Endodermal cell (in vitro differentiated cells): ENCODE measurements around the gene BTBD9. TPM values are rescaled to one million over a fixed set of nuclear protein-coding genes. Genes with fewer than 3 reads are reported as not detected.

ENCODE experiments used
- DNase-seq: peaks from one replicate; pipeline ENCODE4 v3.0.0-alpha.2; 2017
- H3K27ac ChIP-seq: 2 replicates; pipeline ENCODE4 v1.5.1; 2013; ENCODE audit warnings: mild to moderate bottlenecking, low read depth, low read length, moderate library complexity
- H3K27me3 ChIP-seq: 2 replicates; pipeline ENCODE4 v1.6.1; 2013; ENCODE audit warnings: mild to moderate bottlenecking, low read length, moderate library complexity; ENCODE audit not compliant: insufficient read depth, control insufficient read depth, poor library complexity, severe bottlenecking
- H3K36me3 ChIP-seq: 2 replicates; pipeline ENCODE4 v1.7.0; 2013; ENCODE audit warnings: mild to moderate bottlenecking, low read length, moderate library complexity; ENCODE audit not compliant: control insufficient read depth, insufficient read depth
- H3K4me1 ChIP-seq: one replicate; pipeline ENCODE4 v1.7.0; 2013; ENCODE audit warnings: low read length; ENCODE audit not compliant: control insufficient read depth, insufficient read depth
- H3K4me3 ChIP-seq: 2 replicates; pipeline ENCODE4 v1.5.1; 2013; ENCODE audit warnings: mild to moderate bottlenecking, low read length, moderate library complexity
- H3K9ac ChIP-seq: 2 replicates; pipeline ENCODE4 v1.6.1; 2013; ENCODE audit warnings: mild to moderate bottlenecking, low read length, moderate library complexity; ENCODE audit not compliant: poor library complexity, severe bottlenecking; ENCODE audit errors: extremely low read depth
- H3K9me3 ChIP-seq: 2 replicates; pipeline ENCODE4 v1.6.1; 2013; ENCODE audit warnings: mild to moderate bottlenecking, low read length, moderate library complexity; ENCODE audit not compliant: control insufficient read depth
- H3K27ac Mint-ChIP-seq: 2 replicates; pipeline ENCODE4 v1.8.0; 2020; ENCODE audit warnings: mixed read lengths
- H3K27me3 Mint-ChIP-seq: 2 replicates; pipeline ENCODE4 v1.8.0; 2021; ENCODE audit warnings: mild to moderate bottlenecking, mixed read lengths; ENCODE audit not compliant: insufficient read depth
- H3K36me3 Mint-ChIP-seq: 2 replicates; pipeline ENCODE4 v1.8.0; 2020; ENCODE audit warnings: low read depth, mixed read lengths
- H3K4me1 Mint-ChIP-seq: 2 replicates; pipeline ENCODE4 v1.8.0; 2020; ENCODE audit warnings: mixed read lengths
- H3K4me3 Mint-ChIP-seq: 2 replicates; pipeline ENCODE4 v1.8.0; 2020; ENCODE audit warnings: mild to moderate bottlenecking, moderate library complexity, mixed read lengths
- H3K9me3 Mint-ChIP-seq: 2 replicates; pipeline ENCODE4 v1.8.0; 2020; ENCODE audit warnings: mild to moderate bottlenecking, mixed read lengths
- CTCF ChIP-seq: fragments of 200-600 bp; sonication (generic); conservative IDR thresholded peaks from 2 replicates; pipeline ENCODE4 v1.5.0; 2021; ENCODE audit warnings: antibody characterized with exemption, mild to moderate bottlenecking
- WGBS, 2 experiments: methylation state at CpG; one replicate each; pipeline versions ENCODE4 v1.1.5 to v1.1.7; 2013; ENCODE audit warnings: missing lambda C conversion rate in 2 of 2, mixed read lengths in 1 of 2; ENCODE audit not compliant: insufficient coverage in 1 of 2, insufficient read length in 1 of 2; 5-methylcytosine and 5-hydroxymethylcytosine counted together
- total RNA-seq, 2 donors: library from RNA; stranded (reverse); fragmentation: NEBNext Ultra II Directional in 1 of 2; extraction: Animal tissue kit (Norgen Biotek cat#: 25700) in 1 of 2; gene quantifications; 2 replicates in 1 of 2; 3 replicates in 1 of 2; pipeline ENCODE4 v1.2.1, GENCODE V29; 2021

The BTBD9 gene
- total RNA-seq, 2 donors from 2014 or later: 7.6 to 12.3 TPM

DNA sequence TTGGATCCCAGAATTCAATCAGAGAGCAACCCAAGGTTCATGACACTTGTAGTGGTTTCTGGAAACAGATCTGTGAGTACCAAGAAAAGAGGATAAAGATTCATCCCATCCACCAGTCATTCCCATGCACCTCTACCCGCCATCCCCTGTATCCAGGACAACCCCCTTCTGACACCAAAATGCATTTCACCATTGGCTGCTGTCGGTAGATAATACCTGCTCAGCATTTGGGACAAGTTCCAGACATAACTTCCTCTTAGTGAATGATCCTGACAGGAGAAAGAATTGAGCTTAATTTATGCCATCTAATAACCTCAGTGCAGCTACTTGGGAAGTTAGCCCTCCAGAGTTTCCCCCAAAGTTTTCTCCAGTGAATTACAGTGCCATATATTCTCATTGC, 491.1 kb downstream of the BTBD9 start:
- H3K4me3 ChIP-seq: no peak overlapping the region
- H3K27me3 Mint-ChIP-seq: no peaks in the 10 kb centered on the region
- no peaks in the 10 kb centered on the region for H3K27me3 ChIP-seq
- H3K27ac ChIP-seq: no peak overlapping the region
- peaks cover 17% of the 10 kb centered on the region for H3K36me3 Mint-ChIP-seq
- no peak for TF ChIP-seq CTCF
- no peaks in the 10 kb centered on the region for H3K9me3 Mint-ChIP-seq
- WGBS, 2 experiments: 91 to 94% methylated on average over 2 of the region's 2 CpGs
- peaks cover 4% of the 10 kb centered on the region for H3K36me3 ChIP-seq
- no peak for DNase-seq
- H3K27ac Mint-ChIP-seq: no peak overlapping the region
- peaks cover 21% of the 10 kb centered on the region for H3K4me1 Mint-ChIP-seq
- no peaks in the 10 kb centered on the region for H3K4me1 ChIP-seq
- H3K9ac ChIP-seq: no peak overlapping the region
- no peaks in the 10 kb centered on the region for H3K9me3 ChIP-seq
- H3K4me3 Mint-ChIP-seq: no peak overlapping the region

- Mint-ChIP-seq H3K4me3 (no peak overlapping the region), H3K9me3 (no peaks in the 10 kb centered on the region), H3K4me1 (peaks cover 21% of the 10 kb centered on the region), H3K36me3 (peaks cover 4% of the 10 kb centered on the region), H3K27me3 (no peaks in the 10 kb centered on the region), H3K27ac (no peak overlapping the region)
- Histone ChIP-seq H3K4me3 (no peak overlapping the region), H3K9ac (no peak overlapping the region), H3K9me3 (no peaks in the 10 kb centered on the region), H3K27ac (no peak overlapping the region), H3K4me1 (no peaks in the 10 kb centered on the region), H3K27me3 (no peaks in the 10 kb centered on the region), H3K36me3 (no peaks in the 10 kb centered on the region)
- 96 to 100% methylated on average over 1 of the region's 1 CpG for WGBS, 2 experiments
- DNase-seq: no peak
- TF ChIP-seq CTCF: no peak
Observed at GRCh38 chr6:38146734-38147027, 493.0 kb downstream of the BTBD9 start.

DNA sequence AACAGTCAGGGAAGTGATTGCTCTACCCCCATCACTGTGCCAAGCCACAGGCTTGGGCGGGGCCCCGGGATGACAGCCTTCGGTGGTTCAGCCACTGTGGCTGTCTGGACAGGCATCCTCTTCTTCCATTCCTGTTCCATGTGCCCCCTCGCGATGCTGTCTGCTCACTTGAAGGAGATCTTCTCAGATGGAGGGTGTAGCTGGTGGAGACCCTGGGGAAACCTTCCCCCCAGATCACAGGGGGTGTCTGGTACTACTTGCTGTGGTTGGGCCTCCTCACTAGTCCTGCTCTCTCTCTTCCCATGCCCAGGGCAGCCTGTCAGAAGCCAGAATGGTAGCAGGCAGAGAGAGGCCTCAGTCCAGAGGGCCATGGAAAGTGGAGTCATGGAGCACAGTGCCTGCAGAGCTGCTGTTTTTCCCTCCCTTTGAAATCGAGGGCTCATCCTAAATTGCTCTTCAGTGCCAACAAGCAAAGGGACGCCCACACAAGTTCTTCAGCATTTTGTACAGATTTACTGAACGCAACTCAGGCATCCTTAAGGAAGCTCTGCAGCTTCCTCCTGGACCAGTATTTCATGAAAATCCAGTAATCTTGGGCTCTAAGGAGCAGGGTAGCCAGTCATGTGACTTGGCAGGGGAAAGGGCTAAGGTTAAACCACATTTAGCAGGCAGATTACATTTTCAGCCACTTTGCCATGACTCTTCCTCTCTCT, 493.6 kb downstream of the BTBD9 start:
- 97 to 100% methylated on average over 2 to 8 of the region's 8 CpGs for WGBS, 2 experiments
- H3K4me1 Mint-ChIP-seq: peaks cover 21% of the 10 kb centered on the region

More for the DNA sequence above, 493.6 kb downstream of the BTBD9 start:
- Mint-ChIP-seq H3K9me3 (no peaks in the 10 kb centered on the region), H3K27me3 (no peaks in the 10 kb centered on the region), H3K27ac (no peak overlapping the region), H3K4me3 (no peak overlapping the region), H3K36me3 (peaks cover 4% of the 10 kb centered on the region)
- TF ChIP-seq CTCF: no peak
- no peaks in the 10 kb centered on the region for H3K4me1 ChIP-seq
- H3K9me3 ChIP-seq: no peaks in the 10 kb centered on the region
- no peak overlapping the region for H3K27ac ChIP-seq
- no peaks in the 10 kb centered on the region for H3K36me3 ChIP-seq
- no peaks in the 10 kb centered on the region for H3K27me3 ChIP-seq
- no peak for DNase-seq
- H3K4me3 ChIP-seq: no peak overlapping the region
- no peak overlapping the region for H3K9ac ChIP-seq
